HG02588 (cell line): ENCODE results near the gene TUBB4B.

Source experiments
- ATAC-seq: cut with Tn5 transposase; IDR thresholded peaks from one replicate; pipeline ENCODE4 v1.9.1; 2021; ENCODE audit warnings: mild to moderate bottlenecking, moderate library complexity; ENCODE audit not compliant: unreplicated experiment

Gene TUBB4B

DNA sequence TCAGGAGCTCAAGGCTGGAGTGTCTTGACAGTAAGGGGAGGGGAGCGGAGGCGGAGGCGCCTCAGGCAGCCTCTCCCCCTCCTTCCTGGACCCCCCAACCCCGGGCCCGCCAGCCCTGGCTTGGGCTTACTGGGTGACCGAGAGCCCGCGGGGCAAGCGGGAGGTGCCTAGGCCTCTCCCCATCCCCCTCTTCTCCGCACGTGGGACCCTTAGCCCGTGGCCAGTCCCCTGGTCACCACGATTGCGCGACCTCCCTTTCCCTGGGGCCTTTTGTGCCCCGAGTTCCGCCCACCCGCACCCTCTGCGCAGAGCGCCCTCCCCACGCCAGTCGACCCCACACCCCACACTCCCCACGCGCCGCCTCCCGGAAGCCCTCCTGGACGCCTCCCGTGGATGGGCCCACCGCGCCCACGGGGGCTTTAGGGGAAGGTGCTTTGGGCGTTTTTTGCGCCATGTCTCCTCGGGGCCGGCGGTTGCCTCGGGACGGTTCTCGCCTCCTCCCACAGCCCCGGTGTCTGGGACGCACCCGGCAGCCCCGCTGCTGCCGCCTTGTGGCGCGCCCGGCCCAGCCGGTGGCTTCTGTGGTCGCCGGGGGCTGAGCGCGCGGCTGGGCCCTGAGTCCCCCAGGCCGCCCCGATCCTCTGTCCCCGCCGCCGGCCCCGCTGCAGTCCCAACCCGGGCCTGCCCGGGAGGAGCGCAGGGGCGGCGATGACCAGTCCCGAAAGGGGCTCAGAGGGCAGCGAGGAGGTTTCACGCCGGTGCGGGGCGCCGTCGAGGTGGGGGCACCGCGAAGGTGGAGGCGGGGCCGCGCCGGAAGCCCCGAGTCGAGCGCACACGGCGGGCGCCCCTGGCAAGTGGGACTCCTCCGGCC, 39.6 kb downstream of the TUBB4B start:
- ATAC-seq = no peak

GRCh38 chr9:137281345-137282116, 40.4 kb downstream of the TUBB4B start:
- no peak for ATAC-seq

DNA sequence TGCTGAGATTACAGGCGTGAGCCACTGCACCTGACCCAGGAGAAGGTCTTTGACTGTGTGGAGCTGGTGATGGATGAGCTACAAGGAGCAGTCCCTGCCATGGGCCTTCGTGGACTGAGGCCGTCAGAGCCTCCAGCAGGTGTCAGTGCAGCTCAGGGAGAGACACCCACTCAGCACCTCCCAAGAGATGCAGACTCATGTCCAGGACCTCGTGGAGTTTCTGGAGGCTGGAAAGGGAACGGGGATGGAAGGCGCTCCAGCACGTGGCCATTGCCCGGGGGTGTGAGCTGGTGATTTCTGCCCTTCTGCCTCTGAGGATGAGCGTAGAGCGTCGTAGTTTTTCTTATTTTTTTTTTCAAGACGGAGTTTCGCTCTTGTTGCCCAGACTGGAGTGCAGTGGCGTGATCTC, 45.9 kb downstream of the TUBB4B start:
- ATAC-seq = no peak

GRCh38 chr9:137293094-137293481, 52.0 kb downstream of the TUBB4B start:
- no peak for ATAC-seq
